Activated CD4-positive, alpha-beta T cell treated with anti-CD3 and anti-CD28 coated beads, Interleukin-2, amount 10 ng/mL, durations not matched to agents 24 days and 14 days (primary cell): ENCODE results near the gene TSC2. TPM values are rescaled to one million over a fixed set of nuclear protein-coding genes. Genes with fewer than 3 reads are reported as not detected.

ENCODE experiments used
- DNase-seq: peaks from one replicate; pipeline ENCODE4 v3.0.0; 2022
- H3K27ac Mint-ChIP-seq: one replicate; pipeline ENCODE4 v1.8.0; 2022; ENCODE audit warnings: mild to moderate bottlenecking, mixed read lengths
- H3K27me3 Mint-ChIP-seq: one replicate; pipeline ENCODE4 v1.8.0; 2022; ENCODE audit warnings: mixed read lengths
- H3K36me3 Mint-ChIP-seq: one replicate; pipeline ENCODE4 v1.8.0; 2022; ENCODE audit warnings: low read depth, mild to moderate bottlenecking, mixed read lengths
- H3K4me1 Mint-ChIP-seq: one replicate; pipeline ENCODE4 v1.8.0; 2021; ENCODE audit warnings: mixed read lengths
- H3K4me3 Mint-ChIP-seq: one replicate; pipeline ENCODE4 v1.8.0; 2022; ENCODE audit warnings: mild to moderate bottlenecking, moderate library complexity, mixed read lengths
- H3K9me3 Mint-ChIP-seq: one replicate; pipeline ENCODE4 v1.8.0; 2021; ENCODE audit warnings: mixed read lengths
- intact Hi-C: fragments of 100-400 bp; cut with micrococcal nuclease; formaldehyde crosslinking; loops from one replicate; pipeline ENCODE4 v1.15.1; 2023
- total RNA-seq: library from RNA; stranded (reverse); gene quantifications from 2 replicates; pipeline ENCODE4 v1.2.3, GENCODE V29; 2022

The TSC2 gene
- total RNA-seq, 1 donor from 2014 or later: 98.8 TPM

GRCh38 chr16:2082171-2082982 is 34.6 kb downstream of the TSC2 start:
- Mint-ChIP-seq H3K4me3 (no peak overlapping the region), H3K9me3 (no peaks in the 10 kb centered on the region), H3K36me3 (peaks cover 8% of the 10 kb centered on the region), H3K27ac (no peak overlapping the region), H3K4me1 (no peaks in the 10 kb centered on the region), H3K27me3 (no peaks in the 10 kb centered on the region)
- intact Hi-C loops: no loop called here
- DNase-seq: no peak

- DNase-seq: no peak
- Mint-ChIP-seq H3K4me3 (no peak overlapping the region), H3K27me3 (no peaks in the 10 kb centered on the region), H3K27ac (no peak overlapping the region), H3K36me3 (peaks cover 8% of the 10 kb centered on the region), H3K4me1 (no peaks in the 10 kb centered on the region), H3K9me3 (no peaks in the 10 kb centered on the region)
- intact Hi-C loops: no loop called here
Measured at GRCh38 chr16:2082983-2083364, 35.2 kb downstream of the TSC2 start.

GRCh38 chr16:2083409-2083808 is 35.6 kb downstream of the TSC2 start:
- intact Hi-C loops: no loop called here
- Mint-ChIP-seq H3K27ac (no peak overlapping the region), H3K4me3 (no peak overlapping the region), H3K9me3 (no peaks in the 10 kb centered on the region), H3K36me3 (peaks cover 9% of the 10 kb centered on the region), H3K4me1 (no peaks in the 10 kb centered on the region), H3K27me3 (no peaks in the 10 kb centered on the region)
- DNase-seq: no peak

- intact Hi-C loops: no loop called here
- peaks cover 15% of the 10 kb centered on the region for H3K36me3 Mint-ChIP-seq
- H3K27me3 Mint-ChIP-seq: no peaks in the 10 kb centered on the region
- H3K4me3 Mint-ChIP-seq: no peak overlapping the region
- no peak for DNase-seq
- no peak overlapping the region for H3K27ac Mint-ChIP-seq
- no peaks in the 10 kb centered on the region for H3K9me3 Mint-ChIP-seq
- no peaks in the 10 kb centered on the region for H3K4me1 Mint-ChIP-seq
Measured at GRCh38 chr16:2083876-2084780, 36.3 kb downstream of the TSC2 start.

GRCh38 chr16:2084895-2085625 is 37.3 kb downstream of the TSC2 start:
- H3K4me1 Mint-ChIP-seq: no peaks in the 10 kb centered on the region

GRCh38 chr16:2085669-2086068 is 37.9 kb downstream of the TSC2 start:
- intact Hi-C loops: no loop called here
- Mint-ChIP-seq H3K9me3 (no peaks in the 10 kb centered on the region), H3K27ac (no peak overlapping the region), H3K4me1 (no peaks in the 10 kb centered on the region), H3K27me3 (no peaks in the 10 kb centered on the region), H3K4me3 (no peak overlapping the region), H3K36me3 (peaks cover 20% of the 10 kb centered on the region)
- DNase-seq: no peak

More at GRCh38 chr16:2084895-2085625, 37.3 kb downstream of the TSC2 start:
- DNase-seq: no peak
- H3K27ac Mint-ChIP-seq: no peak overlapping the region
- peaks cover 16% of the 10 kb centered on the region for H3K36me3 Mint-ChIP-seq
- intact Hi-C loops: no loop called here
- H3K4me3 Mint-ChIP-seq: no peak overlapping the region
- H3K27me3 Mint-ChIP-seq: no peaks in the 10 kb centered on the region
- H3K9me3 Mint-ChIP-seq: no peaks in the 10 kb centered on the region

- H3K27ac Mint-ChIP-seq: no peak overlapping the region
- peaks cover 20% of the 10 kb centered on the region for H3K36me3 Mint-ChIP-seq
- H3K4me3 Mint-ChIP-seq: no peak overlapping the region
- no peak for DNase-seq
- intact Hi-C loops: no loop called here
- no peaks in the 10 kb centered on the region for H3K27me3 Mint-ChIP-seq
- no peaks in the 10 kb centered on the region for H3K4me1 Mint-ChIP-seq
- H3K9me3 Mint-ChIP-seq: no peaks in the 10 kb centered on the region
Measured at GRCh38 chr16:2086106-2086742, 38.4 kb downstream of the TSC2 start.

- Mint-ChIP-seq H3K36me3 (peaks cover 20% of the 10 kb centered on the region), H3K9me3 (no peaks in the 10 kb centered on the region), H3K27ac (no peak overlapping the region), H3K4me1 (no peaks in the 10 kb centered on the region), H3K4me3 (no peak overlapping the region), H3K27me3 (no peaks in the 10 kb centered on the region)
- no peak for DNase-seq
- intact Hi-C loops: no loop called here
Measured at GRCh38 chr16:2086812-2087747, 39.3 kb downstream of the TSC2 start.

- Mint-ChIP-seq H3K36me3 (peaks cover 15% of the 10 kb centered on the region), H3K27me3 (no peaks in the 10 kb centered on the region), H3K4me1 (no peaks in the 10 kb centered on the region), H3K4me3 (no peak overlapping the region), H3K27ac (no peak overlapping the region), H3K9me3 (no peaks in the 10 kb centered on the region)
- DNase-seq: no peak
- intact Hi-C loops: no loop called here
Measured at GRCh38 chr16:2087748-2088631, 40.2 kb downstream of the TSC2 start.

GRCh38 chr16:2088759-2089358 is 41.1 kb downstream of the TSC2 start:
- peaks cover 13% of the 10 kb centered on the region for H3K36me3 Mint-ChIP-seq
- H3K4me3 Mint-ChIP-seq: no peak overlapping the region
- no peak overlapping the region for H3K27ac Mint-ChIP-seq
- DNase-seq: no peak
- no peaks in the 10 kb centered on the region for H3K9me3 Mint-ChIP-seq
- intact Hi-C loops: no loop called here
- H3K4me1 Mint-ChIP-seq: no peaks in the 10 kb centered on the region
- H3K27me3 Mint-ChIP-seq: no peaks in the 10 kb centered on the region

- Mint-ChIP-seq H3K4me1 (no peaks in the 10 kb centered on the region), H3K9me3 (no peaks in the 10 kb centered on the region), H3K27me3 (no peaks in the 10 kb centered on the region), H3K36me3 (peaks cover 15% of the 10 kb centered on the region), H3K27ac (no peak overlapping the region), H3K4me3 (no peak overlapping the region)
- intact Hi-C loops: no loop called here
- DNase-seq: no peak
Measured at GRCh38 chr16:2089706-2090480, 42.1 kb downstream of the TSC2 start.
